HUES64 (cell line): Measurements from ENCODE around the gene GOLIM4. TPM values are rescaled to one million over a fixed set of nuclear protein-coding genes. Genes with fewer than 3 reads are reported as not detected.
"Not testable (repeated sequence)": the region's sequence is repeated elsewhere in the genome, so short reads cannot be mapped to it uniquely, and the experiment has no call there.

ENCODE experiments used
- H3K27ac ChIP-seq: 2 replicates; pipeline ENCODE4 v1.7.0; 2013; ENCODE audit warnings: low read depth, low read length, inconsistent platforms
- H3K27me3 ChIP-seq: 2 replicates; pipeline ENCODE4 v1.6.1; 2013; ENCODE audit warnings: mild to moderate bottlenecking, low read length; ENCODE audit not compliant: insufficient read depth
- H3K36me3 ChIP-seq: 2 replicates; pipeline ENCODE4 v1.6.1; 2013; ENCODE audit warnings: mild to moderate bottlenecking, low read length; ENCODE audit not compliant: insufficient read depth
- H3K4me1 ChIP-seq: 2 replicates; pipeline ENCODE4 v1.6.1; 2013; ENCODE audit warnings: mild to moderate bottlenecking, low read length, moderate library complexity; ENCODE audit not compliant: insufficient read depth
- H3K4me3 ChIP-seq: 2 replicates; pipeline ENCODE4 v1.5.1; 2013; ENCODE audit warnings: mild to moderate bottlenecking, low read length, moderate library complexity
- H3K9ac ChIP-seq: 2 replicates; pipeline ENCODE4 v1.6.1; 2013; ENCODE audit warnings: mild to moderate bottlenecking, low read depth, low read length
- H3K9me3 ChIP-seq: 2 replicates; pipeline ENCODE4 v1.6.1; 2013; ENCODE audit warnings: low read depth, low read length; ENCODE audit not compliant: insufficient read depth
- WGBS: fragments of 150-250, 120-280 bp; methylation state at CpG from one replicate; pipeline ENCODE4 v1.1.7; 2013; ENCODE audit warnings: missing lambda C conversion rate; 5-methylcytosine and 5-hydroxymethylcytosine counted together
- polyA plus RNA-seq, 2 experiments: library from polyadenylated mRNA; stranded (reverse); fragments of 50-300 nt; gene quantifications; one replicate each; pipeline ENCODE4 v1.2.3, GENCODE V29; 2013

Gene GOLIM4
- 24.5 TPM for polyA plus RNA-seq (2013, experiment 1 of 2)
- 29.0 TPM for polyA plus RNA-seq (2013, experiment 2 of 2)

- under 1% methylated on average over 52 of the region's 52 CpGs for WGBS
- peak within 1 kb of the TSS; percentile 87 for H3K4me3 ChIP-seq
Observed at GRCh38 chr3:168095611-168096209, at the start of gene GOLIM4. Gene GOLIM4, minus strand, starts transcription at chr3:168095924. Its CDS starts 639 bp downstream, at chr3:168095285.

GRCh38 chr3:168141405-168141998 lies 45.8 kb upstream of the GOLIM4 start:
- Histone ChIP-seq H3K27ac (no peak overlapping the region), H3K36me3 (no peaks in the 10 kb centered on the region), H3K27me3 (no peaks in the 10 kb centered on the region), H3K4me1 (peaks cover 10% of the 10 kb centered on the region; the same call in 1 of the 2 replicates), H3K9me3 (no peaks in the 10 kb centered on the region), H3K4me3 (no peak overlapping the region), H3K9ac (no peak overlapping the region)
- WGBS: 91% methylated on average over 6 of the region's 6 CpGs

More at GRCh38 chr3:168095611-168096209, at the start of gene GOLIM4:
- Histone ChIP-seq H3K9ac (peak within 1 kb of the TSS; percentile 72), H3K27me3 (no peaks in the 10 kb centered on the region), H3K4me1 (peaks cover 41% of the 10 kb centered on the region), H3K9me3 (no peaks in the 10 kb centered on the region), H3K27ac (peak within 1 kb of the TSS; percentile 77), H3K36me3 (no peaks in the 10 kb centered on the region)

GRCh38 chr3:168139947-168140346 lies 44.2 kb upstream of the GOLIM4 start:
- peaks cover 10% of the 10 kb centered on the region; the same call in 1 of the 2 replicates for H3K4me1 ChIP-seq
- no peaks in the 10 kb centered on the region for H3K27me3 ChIP-seq
- no peak overlapping the region for H3K4me3 ChIP-seq
- H3K27ac ChIP-seq: no peak overlapping the region
- no peaks in the 10 kb centered on the region for H3K36me3 ChIP-seq
- no peak overlapping the region for H3K9ac ChIP-seq
- 91% methylated on average over 3 of the region's 3 CpGs for WGBS
- H3K9me3 ChIP-seq: no peaks in the 10 kb centered on the region

GRCh38 chr3:168138421-168138820 lies 42.7 kb upstream of the GOLIM4 start:
- Histone ChIP-seq H3K27ac (no peak overlapping the region), H3K4me1 (peaks cover 10% of the 10 kb centered on the region; the same call in 1 of the 2 replicates), H3K27me3 (no peaks in the 10 kb centered on the region), H3K4me3 (no peak overlapping the region), H3K9me3 (no peaks in the 10 kb centered on the region), H3K9ac (no peak overlapping the region), H3K36me3 (no peaks in the 10 kb centered on the region)
- WGBS: 94% methylated on average over 4 of the region's 5 CpGs

GRCh38 chr3:168134931-168135330 lies 39.2 kb upstream of the GOLIM4 start:
- WGBS: 89% methylated on average over 5 of the region's 5 CpGs
- no peaks in the 10 kb centered on the region for H3K4me1 ChIP-seq
- no peaks in the 10 kb centered on the region for H3K9me3 ChIP-seq
- H3K4me3 ChIP-seq: no peak overlapping the region
- no peaks in the 10 kb centered on the region for H3K36me3 ChIP-seq
- no peaks in the 10 kb centered on the region for H3K27me3 ChIP-seq
- H3K27ac ChIP-seq: no peak overlapping the region
- no peak overlapping the region for H3K9ac ChIP-seq

- not testable (repeated sequence) for H3K9ac ChIP-seq, H3K4me3 ChIP-seq, H3K4me1 ChIP-seq, H3K27me3 ChIP-seq, H3K36me3 ChIP-seq, H3K27ac ChIP-seq
- WGBS: 98% methylated on average over 3 of the region's 3 CpGs
- H3K9me3 ChIP-seq: peaks cover 25% of the 10 kb centered on the region
Observed at GRCh38 chr3:168130250-168130649, 34.5 kb upstream of the GOLIM4 start.

- H3K4me3 ChIP-seq, H3K27ac ChIP-seq, H3K4me1 ChIP-seq, H3K36me3 ChIP-seq, H3K27me3 ChIP-seq, H3K9ac ChIP-seq: not testable (repeated sequence)
- H3K9me3 ChIP-seq: peaks cover 25% of the 10 kb centered on the region
- WGBS: 96% methylated on average over 8 of the region's 8 CpGs
Observed at GRCh38 chr3:168128463-168128862, 32.7 kb upstream of the GOLIM4 start.

GRCh38 chr3:168127466-168127865 lies 31.7 kb upstream of the GOLIM4 start:
- H3K4me3 ChIP-seq: no peak overlapping the region
- no peak overlapping the region for H3K9ac ChIP-seq
- H3K27me3 ChIP-seq: no peaks in the 10 kb centered on the region
- no peaks in the 10 kb centered on the region for H3K4me1 ChIP-seq
- H3K27ac ChIP-seq: no peak overlapping the region
- WGBS: 90% methylated on average over 1 of the region's 1 CpG
- no peaks in the 10 kb centered on the region for H3K36me3 ChIP-seq
- H3K9me3 ChIP-seq: peaks cover 25% of the 10 kb centered on the region

- Histone ChIP-seq H3K36me3 (no peaks in the 10 kb centered on the region), H3K27ac (no peak overlapping the region), H3K9me3 (peaks cover 25% of the 10 kb centered on the region), H3K9ac (no peak overlapping the region), H3K27me3 (no peaks in the 10 kb centered on the region), H3K4me1 (no peaks in the 10 kb centered on the region), H3K4me3 (no peak overlapping the region)
- 100% methylated on average over 3 of the region's 7 CpGs for WGBS
Observed at GRCh38 chr3:168124791-168125190, 29.1 kb upstream of the GOLIM4 start.

GRCh38 chr3:168124291-168124690 lies 28.6 kb upstream of the GOLIM4 start:
- no peak overlapping the region for H3K27ac ChIP-seq

GRCh38 chr3:168123201-168124176 lies 27.8 kb upstream of the GOLIM4 start:
- WGBS: 84% methylated on average over 6 of the region's 6 CpGs
- Histone ChIP-seq H3K4me1 (no peaks in the 10 kb centered on the region), H3K4me3 (no peak overlapping the region), H3K27ac (no peak overlapping the region), H3K36me3 (no peaks in the 10 kb centered on the region), H3K9ac (no peak overlapping the region), H3K9me3 (peaks cover 23% of the 10 kb centered on the region), H3K27me3 (no peaks in the 10 kb centered on the region)

More at GRCh38 chr3:168124291-168124690, 28.6 kb upstream of the GOLIM4 start:
- peaks cover 25% of the 10 kb centered on the region for H3K9me3 ChIP-seq
- H3K27me3 ChIP-seq: no peaks in the 10 kb centered on the region
- H3K4me1 ChIP-seq: no peaks in the 10 kb centered on the region
- no peak overlapping the region for H3K9ac ChIP-seq
- H3K4me3 ChIP-seq: no peak overlapping the region
- H3K36me3 ChIP-seq: no peaks in the 10 kb centered on the region
